WI38 (cell line): ENCODE data around the gene RANBP6.

Source experiments
- H3K4me3 ChIP-seq: 2 replicates; pipeline ENCODE4 v1.5.1; 2011; ENCODE audit warnings: low read depth, mild to moderate bottlenecking, control low read depth, low read length
- TF ChIP-seq, protein P1 (sequence below): IDR thresholded peaks from 2 replicates; pipeline ENCODE4 v1.5.1; 2012; ENCODE audit warnings: low read depth, mild to moderate bottlenecking, control low read depth, low read length

The RANBP6 gene

DNA sequence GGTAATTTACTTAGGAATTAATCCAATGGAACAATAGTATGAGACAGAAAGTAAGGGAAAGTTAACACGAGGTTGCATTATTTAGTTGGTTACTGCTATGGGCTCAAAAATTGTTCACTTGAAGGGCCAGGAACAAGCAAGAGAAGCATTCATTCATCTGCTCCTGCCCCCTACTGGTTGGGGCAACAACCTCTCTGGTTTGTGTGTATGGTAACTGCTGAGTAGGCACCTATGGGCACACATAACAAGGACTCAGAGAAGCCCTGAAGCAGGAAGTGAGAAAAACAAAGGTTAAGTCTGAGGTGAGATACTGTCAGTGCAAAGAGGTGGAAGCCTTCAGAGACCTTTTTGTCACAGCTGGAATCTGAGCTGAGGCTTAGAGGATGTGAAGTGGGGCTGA lies 34.4 kb upstream of the RANBP6 start:
- no peak overlapping the region for H3K4me3 ChIP-seq
- TF ChIP-seq, protein P1, sequence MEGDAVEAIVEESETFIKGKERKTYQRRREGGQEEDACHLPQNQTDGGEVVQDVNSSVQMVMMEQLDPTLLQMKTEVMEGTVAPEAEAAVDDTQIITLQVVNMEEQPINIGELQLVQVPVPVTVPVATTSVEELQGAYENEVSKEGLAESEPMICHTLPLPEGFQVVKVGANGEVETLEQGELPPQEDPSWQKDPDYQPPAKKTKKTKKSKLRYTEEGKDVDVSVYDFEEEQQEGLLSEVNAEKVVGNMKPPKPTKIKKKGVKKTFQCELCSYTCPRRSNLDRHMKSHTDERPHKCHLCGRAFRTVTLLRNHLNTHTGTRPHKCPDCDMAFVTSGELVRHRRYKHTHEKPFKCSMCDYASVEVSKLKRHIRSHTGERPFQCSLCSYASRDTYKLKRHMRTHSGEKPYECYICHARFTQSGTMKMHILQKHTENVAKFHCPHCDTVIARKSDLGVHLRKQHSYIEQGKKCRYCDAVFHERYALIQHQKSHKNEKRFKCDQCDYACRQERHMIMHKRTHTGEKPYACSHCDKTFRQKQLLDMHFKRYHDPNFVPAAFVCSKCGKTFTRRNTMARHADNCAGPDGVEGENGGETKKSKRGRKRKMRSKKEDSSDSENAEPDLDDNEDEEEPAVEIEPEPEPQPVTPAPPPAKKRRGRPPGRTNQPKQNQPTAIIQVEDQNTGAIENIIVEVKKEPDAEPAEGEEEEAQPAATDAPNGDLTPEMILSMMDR: no peak; the same call in 1 of the 2 replicates

GRCh38 chr9:6048039-6048438 lies 32.6 kb upstream of the RANBP6 start:
- TF ChIP-seq, protein P1: no peak
- no peak overlapping the region for H3K4me3 ChIP-seq

DNA sequence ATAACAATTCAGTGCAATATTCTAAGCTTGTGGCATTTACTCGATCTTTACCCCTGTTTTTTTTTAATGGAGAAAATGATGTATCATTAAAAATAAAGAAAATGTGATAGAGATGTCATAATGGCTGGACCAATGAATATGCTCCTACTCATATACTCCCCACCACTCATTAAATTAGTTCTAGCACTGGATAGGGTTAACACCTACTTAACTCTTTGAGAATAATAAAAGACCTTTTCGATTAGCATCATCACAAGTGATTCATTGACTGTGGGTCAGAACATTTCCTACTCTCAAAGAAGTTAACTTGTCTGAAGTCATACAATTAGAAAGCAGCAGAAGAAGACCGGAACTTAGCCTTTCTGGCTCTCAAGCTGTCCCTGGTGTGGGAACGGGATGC lies 31.6 kb upstream of the RANBP6 start:
- TF ChIP-seq, protein P1: no peak
- no peak overlapping the region for H3K4me3 ChIP-seq

DNA sequence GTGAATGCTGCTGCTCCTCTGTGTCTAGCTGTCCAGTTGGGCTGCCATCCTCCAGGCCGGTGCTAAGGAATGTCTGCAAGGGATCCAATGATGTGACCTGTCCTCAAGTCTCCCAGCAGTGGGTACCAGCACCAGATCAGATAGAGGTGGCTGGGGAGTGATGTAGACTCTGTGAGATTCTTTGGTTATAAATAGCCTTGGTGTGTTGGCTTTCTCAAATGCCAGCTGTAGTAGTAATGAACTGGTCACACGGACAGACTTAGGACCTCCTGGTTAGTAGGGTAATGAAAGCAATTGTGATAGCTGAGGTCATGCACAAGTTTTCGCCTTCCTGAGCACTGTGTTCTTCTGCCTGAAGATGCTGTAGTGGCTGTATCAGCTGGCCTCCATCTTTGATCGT lies 29.9 kb upstream of the RANBP6 start:
- TF ChIP-seq, protein P1: no peak
- H3K4me3 ChIP-seq: no peak overlapping the region

DNA sequence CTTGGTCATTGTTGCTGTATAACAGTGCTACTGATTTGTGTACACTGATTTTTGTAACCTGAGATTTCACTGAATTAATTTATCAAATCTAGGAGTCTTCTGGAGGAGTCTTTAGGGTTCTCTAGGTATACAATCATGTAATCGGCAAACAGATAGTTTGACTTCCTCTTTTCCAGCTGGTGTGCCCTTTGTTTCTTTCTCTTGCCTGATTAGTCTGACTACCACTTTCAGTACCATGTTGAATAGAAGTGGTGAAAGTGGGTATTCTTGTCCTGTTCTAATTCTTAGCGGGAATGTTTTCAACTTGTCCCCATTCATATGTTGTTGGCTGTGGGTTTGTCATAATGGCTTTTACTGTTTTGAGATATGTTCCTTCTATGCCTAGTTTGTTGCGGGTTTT lies 24.7 kb upstream of the RANBP6 start:
- H3K4me3 ChIP-seq: no peak overlapping the region
- TF ChIP-seq, protein P1: no peak

GRCh38 chr9:6036391-6036790 lies 21.0 kb upstream of the RANBP6 start:
- TF ChIP-seq, protein P1: no peak
- H3K4me3 ChIP-seq: no peak overlapping the region

GRCh38 chr9:6034954-6035353 lies 19.5 kb upstream of the RANBP6 start:
- H3K4me3 ChIP-seq: no peak overlapping the region

More at GRCh38 chr9:6034954-6035353, 19.5 kb upstream of the RANBP6 start:
- TF ChIP-seq, protein P1: no peak
